PC-3 (cell line): ENCODE results near the gene ADAMTSL3.

Experiments
- CTCF ChIP-seq: fragments of 300-600 bp; sonication (generic); conservative IDR thresholded peaks from 2 replicates; pipeline ENCODE4 v1.5.1; 2017; ENCODE audit warnings: antibody characterized with exemption, low read depth, mild to moderate bottlenecking, low read length
- EZH2 ChIP-seq: fragments of 300-600 bp; sonication (generic); IDR thresholded peaks from one replicate; pipeline ENCODE4 v1.6.1; 2017; ENCODE audit warnings: antibody characterized with exemption, mild to moderate bottlenecking, low read length; ENCODE audit not compliant: unreplicated experiment

- no peak for TF ChIP-seq CTCF
- TF ChIP-seq EZH2: no peak
These were observed 48.6 kb upstream of the ADAMTSL3 start for GRCh38 chr15:83605111-83605945.
